Glutamatergic neuron (in vitro differentiated cells): ENCODE results near the gene NCR1. TPM values are rescaled to one million over a fixed set of nuclear protein-coding genes. Genes with fewer than 3 reads are reported as not detected.
"Not testable (repeated sequence)": the region's sequence is repeated elsewhere in the genome, so short reads cannot be mapped to it uniquely, and the experiment has no call there.

ENCODE experiments used
- DNase-seq: peaks from one replicate; pipeline ENCODE4 v3.0.0; 2022
- H3K27ac Mint-ChIP-seq: one replicate; pipeline ENCODE4 v1.8.0; 2020; ENCODE audit warnings: mild to moderate bottlenecking, mixed read lengths, inconsistent platforms; ENCODE audit not compliant: unreplicated experiment
- H3K27me3 Mint-ChIP-seq: one replicate; pipeline ENCODE4 v1.8.0; 2020; ENCODE audit warnings: mild to moderate bottlenecking, moderate library complexity, mixed read lengths, inconsistent platforms; ENCODE audit not compliant: unreplicated experiment
- H3K36me3 Mint-ChIP-seq: one replicate; pipeline ENCODE4 v1.8.0; 2020; ENCODE audit warnings: mild to moderate bottlenecking, mixed read lengths, inconsistent platforms; ENCODE audit not compliant: unreplicated experiment
- H3K4me1 Mint-ChIP-seq: one replicate; pipeline ENCODE4 v1.8.0; 2020; ENCODE audit warnings: mild to moderate bottlenecking, low read depth, mixed read lengths, inconsistent platforms; ENCODE audit not compliant: unreplicated experiment
- H3K4me3 Mint-ChIP-seq: one replicate; pipeline ENCODE4 v1.8.0; 2020; ENCODE audit warnings: mild to moderate bottlenecking, mixed read lengths, inconsistent platforms; ENCODE audit not compliant: unreplicated experiment
- H3K9me3 Mint-ChIP-seq: one replicate; pipeline ENCODE4 v1.8.0; 2020; ENCODE audit warnings: mild to moderate bottlenecking, moderate library complexity, mixed read lengths, inconsistent platforms; ENCODE audit not compliant: unreplicated experiment
- long read RNA-seq: library from polyadenylated mRNA; unstranded; transcript quantifications from one replicate; pipeline ENCODE4 v2.0.0, GENCODE V29; 2020; ENCODE audit not compliant: unreplicated experiment
- total RNA-seq: library from RNA; stranded (reverse); fragmentation: NEBNext Ultra II Directional; extraction: Animal tissue kit (Norgen Biotek cat#: 25700); gene quantifications from one replicate; pipeline ENCODE4 v1.2.1, GENCODE V29; 2021; ENCODE audit not compliant: unreplicated experiment
- TF ChIP-seq, protein P1 (sequence below): fragments of 200-600 bp; sonication (generic); IDR thresholded peaks from one replicate; pipeline ENCODE4 v1.5.0; 2021; ENCODE audit not compliant: partially characterized antibody, unreplicated experiment

The NCR1 gene
- total RNA-seq = not detected
- long read RNA-seq = 0 reads

GRCh38 chr19:54905803-54906511 is at the start of gene NCR1:
Gene NCR1 (plus strand): TSS chr19:54906148. CDS start chr19:54906188, 40 bp downstream.
- TF ChIP-seq, protein P1, sequence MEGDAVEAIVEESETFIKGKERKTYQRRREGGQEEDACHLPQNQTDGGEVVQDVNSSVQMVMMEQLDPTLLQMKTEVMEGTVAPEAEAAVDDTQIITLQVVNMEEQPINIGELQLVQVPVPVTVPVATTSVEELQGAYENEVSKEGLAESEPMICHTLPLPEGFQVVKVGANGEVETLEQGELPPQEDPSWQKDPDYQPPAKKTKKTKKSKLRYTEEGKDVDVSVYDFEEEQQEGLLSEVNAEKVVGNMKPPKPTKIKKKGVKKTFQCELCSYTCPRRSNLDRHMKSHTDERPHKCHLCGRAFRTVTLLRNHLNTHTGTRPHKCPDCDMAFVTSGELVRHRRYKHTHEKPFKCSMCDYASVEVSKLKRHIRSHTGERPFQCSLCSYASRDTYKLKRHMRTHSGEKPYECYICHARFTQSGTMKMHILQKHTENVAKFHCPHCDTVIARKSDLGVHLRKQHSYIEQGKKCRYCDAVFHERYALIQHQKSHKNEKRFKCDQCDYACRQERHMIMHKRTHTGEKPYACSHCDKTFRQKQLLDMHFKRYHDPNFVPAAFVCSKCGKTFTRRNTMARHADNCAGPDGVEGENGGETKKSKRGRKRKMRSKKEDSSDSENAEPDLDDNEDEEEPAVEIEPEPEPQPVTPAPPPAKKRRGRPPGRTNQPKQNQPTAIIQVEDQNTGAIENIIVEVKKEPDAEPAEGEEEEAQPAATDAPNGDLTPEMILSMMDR = no peak

GRCh38 chr19:54858476-54858875 is 47.5 kb upstream of the NCR1 start:
- H3K27ac Mint-ChIP-seq, H3K9me3 Mint-ChIP-seq, H3K4me3 Mint-ChIP-seq, DNase-seq, H3K36me3 Mint-ChIP-seq, H3K27me3 Mint-ChIP-seq, H3K4me1 Mint-ChIP-seq: not testable (repeated sequence)

More at GRCh38 chr19:54905803-54906511, at the start of gene NCR1:
- no peaks in the 10 kb centered on the region for H3K27me3 Mint-ChIP-seq
- H3K4me1 Mint-ChIP-seq = no peaks in the 10 kb centered on the region
- no peaks in the 10 kb centered on the region for H3K9me3 Mint-ChIP-seq
- no peak within 1 kb of the TSS for H3K27ac Mint-ChIP-seq
- no peak for DNase-seq
- no peak within 1 kb of the TSS for H3K4me3 Mint-ChIP-seq
- peaks cover 3% of the 10 kb centered on the region for H3K36me3 Mint-ChIP-seq

- not testable (repeated sequence) for H3K4me3 Mint-ChIP-seq, H3K4me1 Mint-ChIP-seq, H3K27me3 Mint-ChIP-seq, H3K27ac Mint-ChIP-seq, DNase-seq, H3K36me3 Mint-ChIP-seq, H3K9me3 Mint-ChIP-seq
Observed at GRCh38 chr19:54859421-54859820, 46.5 kb upstream of the NCR1 start.

DNA sequence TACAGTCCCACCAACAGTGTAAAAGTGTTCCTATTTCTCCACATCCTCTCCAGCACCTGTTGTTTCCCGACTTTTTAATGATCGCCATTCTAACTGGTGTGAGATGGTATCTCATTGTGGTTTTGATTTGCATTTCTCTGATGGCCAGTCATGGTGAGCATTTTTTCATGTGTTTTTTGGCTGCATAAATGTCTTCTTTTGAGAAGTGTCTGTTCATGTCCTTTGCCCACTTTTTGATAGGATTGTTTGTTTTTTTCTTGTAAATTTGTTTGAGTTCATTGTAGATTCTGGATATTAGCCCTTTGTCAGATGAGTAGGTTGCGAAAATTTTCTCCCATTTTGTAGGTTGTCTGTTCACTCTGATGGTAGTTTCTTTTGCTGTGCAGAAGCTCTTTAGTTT is 42.5 kb upstream of the NCR1 start:
- H3K9me3 Mint-ChIP-seq, H3K4me1 Mint-ChIP-seq, H3K27ac Mint-ChIP-seq, H3K36me3 Mint-ChIP-seq, DNase-seq, H3K27me3 Mint-ChIP-seq, H3K4me3 Mint-ChIP-seq: not testable (repeated sequence)

GRCh38 chr19:54871696-54872095 is 34.3 kb upstream of the NCR1 start:
- H3K27ac Mint-ChIP-seq = no peak overlapping the region
- H3K4me3 Mint-ChIP-seq = no peak overlapping the region
- H3K4me1 Mint-ChIP-seq = no peaks in the 10 kb centered on the region
- TF ChIP-seq, protein P1 = no peak
- no peaks in the 10 kb centered on the region for H3K36me3 Mint-ChIP-seq
- peaks cover 3% of the 10 kb centered on the region for H3K9me3 Mint-ChIP-seq
- H3K27me3 Mint-ChIP-seq = peaks cover under 1% of the 10 kb centered on the region
- no peak for DNase-seq

- TF ChIP-seq, protein P1 = no peak
Observed at GRCh38 chr19:54873990-54874389, 32.0 kb upstream of the NCR1 start, which contains the start of gene FCAR. Gene FCAR (plus strand): TSS chr19:54874235. CDS start chr19:54874290, 55 bp downstream.

More at GRCh38 chr19:54873990-54874389, 32.0 kb upstream of the NCR1 start, which contains the start of gene FCAR:
- Mint-ChIP-seq H3K36me3 (no peaks in the 10 kb centered on the region), H3K27me3 (no peaks in the 10 kb centered on the region), H3K9me3 (no peaks in the 10 kb centered on the region), H3K27ac (no peak within 1 kb of the TSS), H3K4me3 (no peak within 1 kb of the TSS), H3K4me1 (no peaks in the 10 kb centered on the region)
- no peak for DNase-seq
